ENCODE measurements around the gene RNF13. TPM values are rescaled to one million over a fixed set of nuclear protein-coding genes. Genes with fewer than 3 reads are reported as not detected.

RNF13 gene
- total and polyA plus RNA-seq, 2 donors (not counting 3 experiments of a cell fraction or from before 2014, with no cell fraction given), result 16.4 to 27.1 TPM

- H2AFZ ChIP-seq (ENCODE audit: low read depth, low read length), result no peak overlapping the region
- intact Hi-C loops (cut with micrococcal nuclease) (loop anchor here (5.0 kb wide), 1 partner anchor 203 kb away; no protein-coding TSS in a partner anchor), dilution Hi-C loops (cut with MboI; ENCODE audit: extremely low pct_ligation_motif_present, low sequenced_read_pairs) (no loop called here)
- H3K9me1 ChIP-seq (replicated peaks; ENCODE audit: control insufficient read depth, extremely low read depth, insufficient read depth, low read length), result no peaks in the 10 kb centered on the region
- FAIRE-seq, result no peak
- no peak overlapping the region for H3K4me2 ChIP-seq (ENCODE audit: insufficient read depth, low read length)
- TF ChIP-seq EZH2 (IDR thresholded peaks at IDR 0.05; ENCODE audit: borderline replicate concordance, low read depth, low read length, severe bottlenecking) (no peak), POLR2AphosphoS5 (IDR thresholded peaks at IDR 0.05; ENCODE audit: insufficient read depth, low read depth, low read length) (no peak), MAX (IDR thresholded peaks at IDR 0.05; ENCODE audit: insufficient read depth, insufficient read length) (no peak), CTCF (IDR thresholded peaks at IDR 0.05; ENCODE audit: extremely low read depth in 1 of 2, insufficient read depth in 1 of 2, low read depth in 1 of 2, low read length in 2 of 2) (peak in 1 of 2 donors; percentile 6), FOS (IDR thresholded peaks at IDR 0.05; ENCODE audit: borderline replicate concordance, insufficient read depth, low read length) (no peak), MYC (IDR thresholded peaks at IDR 0.05; ENCODE audit: low read depth, low read length) (no peak), JUN (IDR thresholded peaks at IDR 0.05; ENCODE audit: borderline replicate concordance, insufficient read depth, insufficient read length, low read depth) (no peak)
- DNase-seq (ENCODE audit: low read depth, low spot score), result no peak
- no peaks in the 10 kb centered on the region for H3K36me3 ChIP-seq (ENCODE audit: control insufficient read depth in 2 of 2, extremely low read depth in 1 of 2, insufficient read depth in 2 of 2, low read length in 2 of 2)
- H3K27me3 ChIP-seq (ENCODE audit: control insufficient read depth in 2 of 2, insufficient read depth in 2 of 2, low read length in 2 of 2), result peaks cover 3 to 9% of the 10 kb centered on the region in 2 experiments
- no peaks in the 10 kb centered on the region for H4K20me1 ChIP-seq (replicated peaks; ENCODE audit: control insufficient read depth, extremely low read depth, insufficient read depth, low read length)
- no peaks in the 10 kb centered on the region for H3K9me3 ChIP-seq (replicated peaks; ENCODE audit: control insufficient read depth, insufficient read depth, low read length)
- ChIA-PET CTCF (interaction anchor here (1.3 to 9.4 kb wide), 14 partner anchors 8 to 289 kb away, joined by 3 to 263 read pairs (median 12); partner anchors contain the start of gene COMMD2), POLR2A (no interaction called here)
- no TSS peak for BruUV-seq (replicated peaks)
- no peaks in the 10 kb centered on the region for H3K79me2 ChIP-seq (ENCODE audit: control insufficient read depth, insufficient read depth, low read length)
- no peak overlapping the region for H3K9ac ChIP-seq (replicated peaks; ENCODE audit: extremely low read depth, insufficient read depth, low read length)
- no peak overlapping the region for H3K4me3 ChIP-seq (replicated peaks in 1 of 3; ENCODE audit: insufficient read depth in 1 of 3, low read depth in 1 of 3, low read length in 3 of 3)
- H3K4me1 ChIP-seq (ENCODE audit: control insufficient read depth, extremely low read depth, insufficient read depth, low read length), result no peaks in the 10 kb centered on the region
- H3K27ac ChIP-seq (ENCODE audit: insufficient read depth, low read depth, low read length), result no peak overlapping the region
These were observed 42.8 kb upstream of the RNF13 start for GRCh38 chr3:149770246-149770645.

Data from endothelial cell of umbilical vein (primary cell).